SK-N-SH (cell line): ENCODE results near the gene FAM209B. TPM values are rescaled to one million over a fixed set of nuclear protein-coding genes. Genes with fewer than 3 reads are reported as not detected.
"Not testable (repeated sequence)": the region's sequence is repeated elsewhere in the genome, so short reads cannot be mapped to it uniquely, and the experiment has no call there.

Experiments used
- CTCF ChIA-PET: fragments of 300-600, 350-600 bp; formaldehyde crosslinking; extraction: SDS; loops from one replicate; lab custom pipeline; 2021; lab: Yijun Ruan, JAX
- POLR2A ChIA-PET: fragments of 350-600 bp; sonication (Branson Sonifier 250); formaldehyde crosslinking; extraction: SDS; loops from one replicate; lab custom pipeline; 2020; ENCODE audit warnings: antibody characterized with exemption, inconsistent platforms; lab: Yijun Ruan, JAX
- DNase-seq: peaks from one replicate; pipeline ENCODE4 v3.0.0; 2012
- H2AFZ ChIP-seq: fragments of 200-600 bp; sonication (generic); 2 replicates; pipeline ENCODE4 v1.8.1; 2016; ENCODE audit warnings: antibody characterized with exemption, mild to moderate bottlenecking, low read depth
- H3F3A ChIP-seq: fragments of 200-600 bp; sonication (generic); replicated peaks from 2 replicates; pipeline ENCODE3; 2016; ENCODE audit warnings: antibody characterized with exemption, mild to moderate bottlenecking; ENCODE audit not compliant: insufficient read depth
- H3K27ac ChIP-seq, 2 experiments: fragments of 200-500 bp in 1 of 2; fragments of 200-600 bp in 1 of 2; sonication (Bioruptor generic) in 1 of 2; sonication (generic), shearing (Covaris generic) in 1 of 2; 2 replicates each; pipeline versions ENCODE4 v1.5.1 to v1.6.1; 2014 to 2016; ENCODE audit warnings: low read depth in 2 of 2, inconsistent platforms in 1 of 2, low read length in 1 of 2, mild to moderate bottlenecking in 1 of 2, mixed read lengths in 1 of 2
- H3K27me3 ChIP-seq: fragments of 200-600 bp; sonication (generic), shearing (Covaris generic); 2 replicates; pipeline ENCODE4 v1.6.1; 2016; ENCODE audit warnings: mixed run types; ENCODE audit not compliant: insufficient read depth
- H3K36me3 ChIP-seq, 2 experiments: fragments of 200-500 bp in 1 of 2; fragments of 200-600 bp in 1 of 2; sonication (Bioruptor generic) in 1 of 2; sonication (generic) in 1 of 2; replicated peaks in 1 of 2; 2 replicates each; pipeline versions ENCODE3 to v1.5.1; 2014 to 2016; ENCODE audit warnings: low read length in 1 of 2, mild to moderate bottlenecking in 1 of 2; ENCODE audit not compliant: insufficient read depth in 2 of 2, control insufficient read depth in 1 of 2
- H3K4me1 ChIP-seq, 2 experiments: fragments of 200-500 bp in 1 of 2; fragments of 200-600 bp in 1 of 2; sonication (Bioruptor generic) in 1 of 2; sonication (generic), shearing (Covaris generic) in 1 of 2; 2 replicates each; pipeline versions ENCODE4 v1.5.1 to v1.6.1; 2014 to 2016; ENCODE audit warnings: low read depth in 1 of 2, low read length in 1 of 2, mixed run types in 1 of 2; ENCODE audit not compliant: insufficient read depth in 2 of 2, control insufficient read depth in 1 of 2
- H3K4me2 ChIP-seq: fragments of 200-600 bp; sonication (generic), shearing (Covaris generic); 2 replicates; pipeline ENCODE4 v1.6.1; 2017; ENCODE audit warnings: mixed run types
- H3K4me3 ChIP-seq, 2 experiments: fragments of 200-500 bp in 1 of 2; fragments of 200-600 bp in 1 of 2; sonication (Bioruptor generic) in 1 of 2; sonication (generic), shearing (Covaris generic) in 1 of 2; 2 replicates each; pipeline versions ENCODE4 v1.5.1 to v1.8.1; 2014 to 2016; ENCODE audit warnings: low read depth in 2 of 2, inconsistent platforms in 1 of 2, low read length in 1 of 2, mild to moderate bottlenecking in 1 of 2, mixed read lengths in 1 of 2, moderate library complexity in 1 of 2
- H3K79me2 ChIP-seq: fragments of 200-600 bp; sonication (generic); 2 replicates; pipeline ENCODE4 v1.8.1; 2017; ENCODE audit warnings: mild to moderate bottlenecking; ENCODE audit not compliant: insufficient read depth
- H3K9ac ChIP-seq: fragments of 200-600 bp; sonication (generic); 2 replicates; pipeline ENCODE4 v1.6.1; 2017; ENCODE audit warnings: mixed run types
- H3K9me2 ChIP-seq: fragments of 200-600 bp; sonication (generic); 2 replicates; pipeline ENCODE4 v1.6.1; 2017; ENCODE audit warnings: mixed run types
- H3K9me3 ChIP-seq: fragments of 200-600 bp; sonication (generic); 2 replicates; pipeline ENCODE4 v1.6.1; 2017; ENCODE audit warnings: mixed run types, mild to moderate bottlenecking, moderate library complexity
- H4K20me1 ChIP-seq: fragments of 200-600 bp; sonication (generic); 2 replicates; pipeline ENCODE4 v1.6.1; 2017; ENCODE audit warnings: mild to moderate bottlenecking, mixed run types; ENCODE audit not compliant: insufficient read depth
- CHD2 ChIP-seq: fragments of 150-350 bp; IDR thresholded peaks from 2 replicates; pipeline ENCODE4 v1.6.1; 2018; ENCODE audit warnings: low read length; ENCODE audit not compliant: partially characterized antibody
- ELF1 ChIP-seq: IDR thresholded peaks from 2 replicates; pipeline ENCODE4 v1.4.0; 2012
- EZH2phosphoT487 ChIP-seq: fragments of 200-600 bp; sonication (generic); IDR thresholded peaks from 2 replicates; pipeline ENCODE4 v1.6.1; 2017; ENCODE audit warnings: low read depth, mixed run types, mild to moderate bottlenecking, antibody characterized with exemption, moderate library complexity, borderline replicate concordance
- FOSL2 ChIP-seq: IDR thresholded peaks from 2 replicates; pipeline ENCODE4 v1.4.0; 2012; ENCODE audit warnings: low read depth, mild to moderate bottlenecking, moderate library complexity, borderline replicate concordance
- FOXJ3 ChIP-seq: sonication (generic); formaldehyde crosslinking; IDR thresholded peaks from 2 replicates; pipeline ENCODE4 v1.5.1; 2020; ENCODE audit warnings: mild to moderate bottlenecking, missing genetic modification reagents
- FOXM1 ChIP-seq: IDR thresholded peaks from 2 replicates; pipeline ENCODE4 v1.4.0; 2012; ENCODE audit warnings: low read depth, mild to moderate bottlenecking
- GABPA ChIP-seq: IDR thresholded peaks from 2 replicates; pipeline ENCODE4 v1.4.0; 2012; ENCODE audit warnings: low read depth, mild to moderate bottlenecking
- GATA2 ChIP-seq: sonication (generic); formaldehyde crosslinking; IDR thresholded peaks from 2 replicates; pipeline ENCODE4 v1.5.0; 2020; ENCODE audit warnings: mild to moderate bottlenecking, missing genetic modification reagents
- MEF2A ChIP-seq: IDR thresholded peaks from 2 replicates; pipeline ENCODE4 v1.4.0; 2012; ENCODE audit warnings: low read depth, borderline replicate concordance
- NRF1 ChIP-seq: IDR thresholded peaks from 2 replicates; pipeline ENCODE4 v1.6.1; 2012; ENCODE audit warnings: low read depth, mild to moderate bottlenecking, low read length
- PBX3 ChIP-seq: IDR thresholded peaks from 2 replicates; pipeline ENCODE4; 2012
- RCOR1 ChIP-seq: fragments of 150-350 bp; IDR thresholded peaks from 2 replicates; pipeline ENCODE4 v1.6.1; 2017; ENCODE audit warnings: antibody characterized with exemption, low read length
- RFX5 ChIP-seq: IDR thresholded peaks from 2 replicates; pipeline ENCODE4 v1.6.1; 2012; ENCODE audit warnings: mild to moderate bottlenecking, improper control_type of control experiment, low read length
- RXRA ChIP-seq: IDR thresholded peaks from 2 replicates; pipeline ENCODE4 v1.4.0; 2012; ENCODE audit warnings: low read depth, mild to moderate bottlenecking, borderline replicate concordance
- SMC3 ChIP-seq: IDR thresholded peaks from 2 replicates; pipeline ENCODE4 v1.6.1; 2012; ENCODE audit warnings: low read depth, low read length, improper control_type of control experiment
- TCF12 ChIP-seq: IDR thresholded peaks from 2 replicates; pipeline ENCODE4 v1.4.0; 2012
- TEAD4 ChIP-seq: IDR thresholded peaks from 2 replicates; pipeline ENCODE4 v1.4.0; 2012; ENCODE audit warnings: mild to moderate bottlenecking, borderline replicate concordance; ENCODE audit not compliant: insufficient read depth
- YY1 ChIP-seq: IDR thresholded peaks from 2 replicates; pipeline ENCODE4 v1.4.0; 2012; ENCODE audit warnings: low read depth, mild to moderate bottlenecking
- WGBS: methylation state at CpG from one replicate; pipeline ENCODE4 v1.1.6; 2017; ENCODE audit warnings: low lambda C conversion rate; 5-methylcytosine and 5-hydroxymethylcytosine counted together
- polyA plus RNA-seq, 3 experiments: library from polyadenylated mRNA; depleted of rRNA; stranded (reverse); fragments of >200 nt; gene quantifications; 2 replicates each; pipeline ENCODE4 v1.2.3, GENCODE V29; 2012
- TF ChIP-seq, protein P1 (sequence below): IDR thresholded peaks from 2 replicates; pipeline ENCODE4 v1.4.0; 2012; ENCODE audit warnings: low read depth

Gene FAM209B
- polyA plus RNA-seq, 1 of the 3 experiments (the other 2 are of a cell fraction), result not detected

GRCh38 chr20:56564526-56564925, 31.5 kb downstream of the FAM209B start:
- H3F3A ChIP-seq, H3K4me2 ChIP-seq, H3K27ac ChIP-seq, H3K4me3 ChIP-seq, POLR2A ChIA-PET, H3K9me3 ChIP-seq, H3K9me2 ChIP-seq, H4K20me1 ChIP-seq, DNase-seq, H2AFZ ChIP-seq, H3K4me1 ChIP-seq, H3K9ac ChIP-seq, H3K79me2 ChIP-seq, H3K36me3 ChIP-seq: not testable (repeated sequence)
- CTCF ChIA-PET, result interaction anchor here (6.0 kb wide), 1 partner anchor 14 kb away, joined by 23 read pairs; no protein-coding TSS in a partner anchor
- 16% methylated on average over 6 of the region's 6 CpGs for WGBS
- peaks cover 37% of the 10 kb centered on the region for H3K27me3 ChIP-seq

GRCh38 chr20:56565511-56565910, 32.5 kb downstream of the FAM209B start:
- no peak overlapping the region for H3K4me2 ChIP-seq
- no peaks in the 10 kb centered on the region for H3K9me2 ChIP-seq
- H3K4me3 ChIP-seq, result no peak overlapping the region
- 12% methylated on average over 4 of the region's 4 CpGs for WGBS
- no peak for DNase-seq
- H3K27ac ChIP-seq, result no peak overlapping the region
- TF ChIP-seq GABPA, result no peak
- no peak for TF ChIP-seq FOXJ3 (CRISPR knock-in tag)
- TF ChIP-seq CHD2, result no peak
- TF ChIP-seq EZH2phosphoT487, result no peak
- no peak for TF ChIP-seq TCF12
- no peak for TF ChIP-seq RCOR1
- no peak for TF ChIP-seq YY1
- TF ChIP-seq ELF1, result no peak
- TF ChIP-seq FOSL2, result no peak
- TF ChIP-seq MEF2A, result no peak
- TF ChIP-seq SMC3, result no peak
- TF ChIP-seq PBX3, result no peak
- TF ChIP-seq RFX5, result no peak
- TF ChIP-seq FOXM1, result no peak
- TF ChIP-seq, protein P1, sequence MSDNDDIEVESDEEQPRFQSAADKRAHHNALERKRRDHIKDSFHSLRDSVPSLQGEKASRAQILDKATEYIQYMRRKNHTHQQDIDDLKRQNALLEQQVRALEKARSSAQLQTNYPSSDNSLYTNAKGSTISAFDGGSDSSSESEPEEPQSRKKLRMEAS, result no peak
- TF ChIP-seq RXRA, result no peak
- no peak for TF ChIP-seq TEAD4
- no peak for TF ChIP-seq NRF1
- TF ChIP-seq GATA2, result no peak
- H3K27me3 ChIP-seq, result peaks cover 27% of the 10 kb centered on the region; the same call in 1 of the 2 replicates
- no peak overlapping the region for H3K9ac ChIP-seq
- H3K36me3 ChIP-seq, result no peaks in the 10 kb centered on the region
- ChIA-PET POLR2A (no interaction called here), CTCF (interaction anchor here (6.0 kb wide), 1 partner anchor 15 kb away, joined by 23 read pairs; no protein-coding TSS in a partner anchor)
- no peak overlapping the region for H2AFZ ChIP-seq
- no peaks in the 10 kb centered on the region for H3K9me3 ChIP-seq
- H3F3A ChIP-seq, result no peaks in the 10 kb centered on the region
- H3K79me2 ChIP-seq, result no peaks in the 10 kb centered on the region
- no peaks in the 10 kb centered on the region for H3K4me1 ChIP-seq
- no peaks in the 10 kb centered on the region for H4K20me1 ChIP-seq
